Fibroblast of villous mesenchyme (primary cell): Measurements from ENCODE around the gene PSMF1. TPM values are rescaled to one million over a fixed set of nuclear protein-coding genes. Genes with fewer than 3 reads are reported as not detected.
A peak's percentile ranks its signal among the peaks of the same experiment; 100 is the strongest.
"Not testable (repeated sequence)": the region's sequence is repeated elsewhere in the genome, so short reads cannot be mapped to it uniquely, and the experiment has no call there.

ENCODE experiments used
- DNase-seq: peaks from one replicate; pipeline ENCODE4 v3.0.0-alpha.2; 2010; ENCODE audit warnings: low read depth
- H3K4me3 ChIP-seq: 2 replicates; pipeline ENCODE4 v1.5.1; 2011; ENCODE audit warnings: low read depth, mild to moderate bottlenecking, low read length
- CTCF ChIP-seq: IDR thresholded peaks from 2 replicates; pipeline ENCODE4 v1.5.1; 2012; ENCODE audit warnings: low read depth, mild to moderate bottlenecking, low read length; ENCODE audit not compliant: insufficient read depth
- total RNA-seq: library from RNA; depleted of rRNA; stranded (reverse); fragments of >200 nt; gene quantifications from 2 replicates; pipeline ENCODE4 v1.2.3, GENCODE V29; 2012

The PSMF1 gene
- total RNA-seq, 1 donor: 35.4 TPM

- no peak for TF ChIP-seq CTCF
- no peak overlapping the region for H3K4me3 ChIP-seq
- DNase-seq: no peak
Measured at GRCh38 chr20:1144401-1145172, 26.2 kb downstream of the PSMF1 start.

- no peak for TF ChIP-seq CTCF
- no peak overlapping the region for H3K4me3 ChIP-seq
- no peak for DNase-seq
Measured at GRCh38 chr20:1146957-1147356, 28.6 kb downstream of the PSMF1 start.

GRCh38 chr20:1149812-1150211 lies 31.4 kb downstream of the PSMF1 start:
- not testable (repeated sequence) for DNase-seq, H3K4me3 ChIP-seq

GRCh38 chr20:1150218-1150617 lies 31.8 kb downstream of the PSMF1 start:
- DNase-seq: peak; percentile 24
- no peak overlapping the region for H3K4me3 ChIP-seq
- no peak for TF ChIP-seq CTCF

GRCh38 chr20:1150968-1151367 lies 32.6 kb downstream of the PSMF1 start:
- DNase-seq: no peak
- TF ChIP-seq CTCF: no peak
- H3K4me3 ChIP-seq: no peak overlapping the region

GRCh38 chr20:1154226-1154625 lies 35.8 kb downstream of the PSMF1 start:
- no peak overlapping the region for H3K4me3 ChIP-seq
- no peak for TF ChIP-seq CTCF
- DNase-seq: no peak

GRCh38 chr20:1154691-1155090 lies 36.3 kb downstream of the PSMF1 start:
- TF ChIP-seq CTCF: no peak
- DNase-seq: no peak
- no peak overlapping the region for H3K4me3 ChIP-seq
